Calu3 (cell line): ENCODE data around the gene ZNF780B. TPM values are rescaled to one million over a fixed set of nuclear protein-coding genes. Genes with fewer than 3 reads are reported as not detected.

Experiments used
- BruUV-seq: library from RNA; stranded (reverse); fragments of 400-500 nt; replicated peaks from 2 replicates; lab custom pipeline; 2021; lab: Mats Ljungman, UMichigan
- CTCF ChIA-PET: fragments of 300-600 bp; sonication (Branson Sonifier 250); formaldehyde crosslinking; loops from one replicate; lab custom pipeline; 2022; ENCODE audit warnings: antibody characterized with exemption; lab: Charles Lee
- DNase-seq: peaks from one replicate; pipeline ENCODE4 v3.0.0; 2022
- H3K27ac Mint-ChIP-seq: one replicate; pipeline ENCODE4 v1.8.0; 2022; ENCODE audit warnings: mixed read lengths; ENCODE audit not compliant: unreplicated experiment
- H3K27me3 Mint-ChIP-seq: one replicate; pipeline ENCODE4 v1.8.0; 2022; ENCODE audit warnings: mixed read lengths; ENCODE audit not compliant: unreplicated experiment
- H3K36me3 Mint-ChIP-seq: one replicate; pipeline ENCODE4 v1.8.0; 2022; ENCODE audit warnings: mild to moderate bottlenecking, moderate library complexity, mixed read lengths; ENCODE audit not compliant: insufficient read depth, unreplicated experiment
- H3K4me1 Mint-ChIP-seq: one replicate; pipeline ENCODE4 v1.8.0; 2022; ENCODE audit warnings: mild to moderate bottlenecking, low read depth, mixed read lengths; ENCODE audit not compliant: unreplicated experiment
- H3K4me3 Mint-ChIP-seq: one replicate; pipeline ENCODE4 v1.8.0; 2022; ENCODE audit warnings: mild to moderate bottlenecking, low read depth, moderate library complexity, mixed read lengths; ENCODE audit not compliant: unreplicated experiment
- H3K9me3 Mint-ChIP-seq: one replicate; pipeline ENCODE4 v1.8.0; 2022; ENCODE audit warnings: low read depth, mixed read lengths; ENCODE audit not compliant: unreplicated experiment
- intact Hi-C: fragments of 100-400 bp; cut with micrococcal nuclease; formaldehyde crosslinking; loops from one replicate; pipeline ENCODE4 v1.10.0; 2022; ENCODE audit not compliant: unreplicated experiment
- total RNA-seq: library from RNA; stranded (reverse); gene quantifications from 2 replicates; pipeline ENCODE4 v1.2.3, GENCODE V29; 2022
- TF ChIP-seq, protein P1 (sequence below): fragments of 200-600 bp; IDR thresholded peaks from one replicate; pipeline ENCODE4 v1.8.0; 2022; ENCODE audit warnings: antibody characterized with exemption; ENCODE audit not compliant: unreplicated experiment

Gene ZNF780B
- total RNA-seq, 1 experiment from 2014 or later = 30.2 TPM

- BruUV-seq = no TSS peak
- Mint-ChIP-seq H3K27ac (peak overlapping the region; percentile 40), H3K4me1 (no peaks in the 10 kb centered on the region), H3K27me3 (no peaks in the 10 kb centered on the region), H3K4me3 (no peak overlapping the region), H3K9me3 (peaks cover 26% of the 10 kb centered on the region), H3K36me3 (peaks cover 52% of the 10 kb centered on the region)
- CTCF ChIA-PET = no interaction called here
- TF ChIP-seq, protein P1, sequence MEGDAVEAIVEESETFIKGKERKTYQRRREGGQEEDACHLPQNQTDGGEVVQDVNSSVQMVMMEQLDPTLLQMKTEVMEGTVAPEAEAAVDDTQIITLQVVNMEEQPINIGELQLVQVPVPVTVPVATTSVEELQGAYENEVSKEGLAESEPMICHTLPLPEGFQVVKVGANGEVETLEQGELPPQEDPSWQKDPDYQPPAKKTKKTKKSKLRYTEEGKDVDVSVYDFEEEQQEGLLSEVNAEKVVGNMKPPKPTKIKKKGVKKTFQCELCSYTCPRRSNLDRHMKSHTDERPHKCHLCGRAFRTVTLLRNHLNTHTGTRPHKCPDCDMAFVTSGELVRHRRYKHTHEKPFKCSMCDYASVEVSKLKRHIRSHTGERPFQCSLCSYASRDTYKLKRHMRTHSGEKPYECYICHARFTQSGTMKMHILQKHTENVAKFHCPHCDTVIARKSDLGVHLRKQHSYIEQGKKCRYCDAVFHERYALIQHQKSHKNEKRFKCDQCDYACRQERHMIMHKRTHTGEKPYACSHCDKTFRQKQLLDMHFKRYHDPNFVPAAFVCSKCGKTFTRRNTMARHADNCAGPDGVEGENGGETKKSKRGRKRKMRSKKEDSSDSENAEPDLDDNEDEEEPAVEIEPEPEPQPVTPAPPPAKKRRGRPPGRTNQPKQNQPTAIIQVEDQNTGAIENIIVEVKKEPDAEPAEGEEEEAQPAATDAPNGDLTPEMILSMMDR = no peak
- intact Hi-C loops = no loop called here
- DNase-seq = no peak
Measured at GRCh38 chr19:39987596-39987995, 68.4 kb downstream of the ZNF780B start.

- BruUV-seq = no TSS peak
- H3K9me3 Mint-ChIP-seq = peaks cover 23% of the 10 kb centered on the region
- H3K27ac Mint-ChIP-seq = peak overlapping the region; percentile 40
- H3K4me3 Mint-ChIP-seq = no peak overlapping the region
- no peaks in the 10 kb centered on the region for H3K4me1 Mint-ChIP-seq
- peaks cover 56% of the 10 kb centered on the region for H3K36me3 Mint-ChIP-seq
- H3K27me3 Mint-ChIP-seq = no peaks in the 10 kb centered on the region
- TF ChIP-seq, protein P1 = no peak
- DNase-seq = no peak
- CTCF ChIA-PET = no interaction called here
- intact Hi-C loops = no loop called here
Measured at GRCh38 chr19:39987167-39987566, 68.9 kb downstream of the ZNF780B start.

DNA sequence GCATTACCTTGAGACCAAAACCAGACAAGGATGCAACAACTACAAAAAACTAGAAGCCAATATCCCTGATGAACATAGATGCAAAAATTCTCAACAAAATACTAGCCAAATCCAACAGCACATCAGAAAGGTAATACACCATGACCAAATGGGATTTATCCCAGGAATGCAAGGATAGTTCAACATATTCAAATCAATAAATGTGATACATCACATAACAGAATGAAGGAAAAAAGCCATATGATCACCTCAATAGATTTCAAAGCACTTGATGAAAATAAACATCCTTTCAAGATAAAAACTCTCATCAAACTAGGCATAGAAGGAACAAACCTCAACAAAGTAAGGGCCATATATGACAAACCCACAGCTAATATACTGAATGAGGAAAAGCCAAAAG is 69.4 kb downstream of the ZNF780B start:
- no peak overlapping the region for H3K27ac Mint-ChIP-seq
- intact Hi-C loops = no loop called here
- H3K27me3 Mint-ChIP-seq = no peaks in the 10 kb centered on the region
- H3K4me1 Mint-ChIP-seq = no peaks in the 10 kb centered on the region
- TF ChIP-seq, protein P1 = no peak
- CTCF ChIA-PET = no interaction called here
- peaks cover 21% of the 10 kb centered on the region for H3K9me3 Mint-ChIP-seq
- peaks cover 61% of the 10 kb centered on the region for H3K36me3 Mint-ChIP-seq
- H3K4me3 Mint-ChIP-seq = no peak overlapping the region
- DNase-seq = no peak
- BruUV-seq = no TSS peak

DNA sequence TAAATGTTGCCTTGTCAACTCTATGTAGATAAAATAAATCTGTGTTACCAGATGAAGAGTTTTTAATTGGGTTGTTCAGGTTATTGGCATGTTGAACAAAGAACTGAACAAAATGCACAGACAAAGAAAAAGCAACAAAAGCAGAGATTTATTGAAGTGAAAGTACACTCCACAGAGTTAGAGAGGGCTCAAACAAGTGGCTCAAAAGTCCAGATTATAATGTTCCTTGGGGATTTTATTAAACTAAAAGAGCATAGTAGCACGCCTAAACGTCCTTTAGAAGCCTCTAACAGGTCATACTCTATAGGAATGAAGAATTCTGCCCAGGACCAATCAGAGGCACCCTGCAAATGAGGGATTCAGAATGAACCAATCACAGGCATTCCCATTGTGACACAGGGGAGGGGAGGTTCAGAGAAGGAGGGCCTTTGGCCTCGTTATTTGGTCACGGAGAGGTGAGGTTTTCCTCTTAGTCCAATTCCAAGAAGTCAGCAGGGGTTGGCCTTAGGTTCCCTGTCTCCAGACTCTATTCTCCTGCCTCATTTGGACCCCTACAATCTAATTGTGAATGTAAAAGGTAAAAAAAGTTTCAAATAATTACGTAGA is 72.2 kb downstream of the ZNF780B start:
- DNase-seq = no peak
- Mint-ChIP-seq H3K9me3 (peaks cover 21% of the 10 kb centered on the region), H3K27me3 (no peaks in the 10 kb centered on the region), H3K27ac (peak overlapping the region; percentile 44), H3K4me3 (no peak overlapping the region), H3K4me1 (no peaks in the 10 kb centered on the region), H3K36me3 (peaks cover 90% of the 10 kb centered on the region)
- TF ChIP-seq, protein P1 = no peak
- CTCF ChIA-PET = no interaction called here
- no TSS peak for BruUV-seq
- intact Hi-C loops = no loop called here
